Activated CD8-positive, alpha-beta memory T cell treated with anti-CD3 and anti-CD28 coated beads for 1 hour (primary cell): Measurements from ENCODE around the gene HIF1A.
"Not testable (repeated sequence)": the region's sequence is repeated elsewhere in the genome, so short reads cannot be mapped to it uniquely, and the experiment has no call there.

Experiments
- DNase-seq, 2 donors: peaks; one replicate each; pipeline ENCODE4 v3.0.0-alpha.2; 2020; ENCODE audit warnings: low read depth in 1 of 2; ENCODE audit errors: extremely low read depth in 1 of 2

HIF1A gene

GRCh38 chr14:61706096-61706690 is 10.9 kb downstream of the HIF1A start:
- DNase-seq, result no peak

- DNase-seq, result not testable (repeated sequence)
Measured at GRCh38 chr14:61707774-61708173, 12.5 kb downstream of the HIF1A start.

DNA sequence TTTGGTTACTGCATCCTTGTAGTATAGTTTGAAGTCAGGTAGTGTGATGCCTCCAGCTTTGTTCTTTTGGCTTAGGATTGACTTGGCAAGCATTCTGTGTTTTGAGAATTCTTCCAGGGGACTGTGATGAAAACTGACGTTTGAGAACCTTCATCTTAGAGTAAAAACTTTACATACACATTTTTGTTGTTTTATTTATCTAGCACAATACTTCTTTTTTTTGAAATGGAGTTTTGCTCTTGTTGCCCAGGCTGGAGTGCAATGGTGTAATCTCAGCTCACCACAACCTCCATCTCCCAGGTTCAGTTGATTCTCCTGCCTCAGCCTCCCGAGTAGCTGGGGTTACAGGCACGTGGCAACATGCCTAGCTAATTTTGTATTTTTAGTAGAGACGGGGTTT is 13.4 kb downstream of the HIF1A start:
- not testable (repeated sequence) for DNase-seq

GRCh38 chr14:61710853-61711817 is 15.8 kb downstream of the HIF1A start:
- DNase-seq, result no peak

- DNase-seq, result no peak
Measured at GRCh38 chr14:61712137-61712536, 16.8 kb downstream of the HIF1A start.

DNA sequence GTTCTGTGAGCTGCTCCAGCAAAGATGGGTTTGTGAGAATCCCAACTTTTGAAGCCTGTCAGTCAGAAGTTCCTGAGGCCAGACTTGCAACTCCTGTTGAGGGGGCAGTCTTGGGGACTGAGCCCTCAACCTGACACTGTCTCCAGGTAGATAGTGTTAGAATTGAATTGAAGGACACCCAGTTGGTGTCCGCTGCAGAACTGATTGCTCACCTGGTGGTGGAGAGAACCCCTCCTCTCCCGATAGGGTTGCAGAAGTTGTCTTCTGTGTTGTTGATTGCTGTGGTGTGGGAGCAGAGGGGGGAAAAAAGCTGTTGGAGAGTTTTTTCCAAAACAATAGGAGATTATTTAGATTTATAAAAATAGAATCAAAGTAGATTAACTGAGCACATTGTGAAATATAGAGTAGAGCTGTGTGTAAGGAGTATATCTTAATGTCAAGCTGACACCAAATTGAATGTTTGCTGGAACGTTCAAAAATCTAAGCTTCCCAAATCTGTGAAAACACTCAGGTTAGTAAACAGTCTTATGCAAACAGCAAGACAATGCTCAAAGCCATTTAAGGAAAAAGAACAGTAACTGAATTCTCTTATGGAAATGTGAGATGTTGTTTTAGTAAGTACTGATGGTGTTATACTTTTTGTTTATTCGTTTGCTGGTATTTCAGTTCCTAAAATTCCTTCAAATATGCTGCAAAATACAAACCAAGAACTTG is 18.6 kb downstream of the HIF1A start:
- no peak for DNase-seq

- DNase-seq, result no peak
Measured at GRCh38 chr14:61716956-61717355, 21.6 kb downstream of the HIF1A start.

GRCh38 chr14:61718039-61718438 is 22.7 kb downstream of the HIF1A start:
- no peak for DNase-seq

DNA sequence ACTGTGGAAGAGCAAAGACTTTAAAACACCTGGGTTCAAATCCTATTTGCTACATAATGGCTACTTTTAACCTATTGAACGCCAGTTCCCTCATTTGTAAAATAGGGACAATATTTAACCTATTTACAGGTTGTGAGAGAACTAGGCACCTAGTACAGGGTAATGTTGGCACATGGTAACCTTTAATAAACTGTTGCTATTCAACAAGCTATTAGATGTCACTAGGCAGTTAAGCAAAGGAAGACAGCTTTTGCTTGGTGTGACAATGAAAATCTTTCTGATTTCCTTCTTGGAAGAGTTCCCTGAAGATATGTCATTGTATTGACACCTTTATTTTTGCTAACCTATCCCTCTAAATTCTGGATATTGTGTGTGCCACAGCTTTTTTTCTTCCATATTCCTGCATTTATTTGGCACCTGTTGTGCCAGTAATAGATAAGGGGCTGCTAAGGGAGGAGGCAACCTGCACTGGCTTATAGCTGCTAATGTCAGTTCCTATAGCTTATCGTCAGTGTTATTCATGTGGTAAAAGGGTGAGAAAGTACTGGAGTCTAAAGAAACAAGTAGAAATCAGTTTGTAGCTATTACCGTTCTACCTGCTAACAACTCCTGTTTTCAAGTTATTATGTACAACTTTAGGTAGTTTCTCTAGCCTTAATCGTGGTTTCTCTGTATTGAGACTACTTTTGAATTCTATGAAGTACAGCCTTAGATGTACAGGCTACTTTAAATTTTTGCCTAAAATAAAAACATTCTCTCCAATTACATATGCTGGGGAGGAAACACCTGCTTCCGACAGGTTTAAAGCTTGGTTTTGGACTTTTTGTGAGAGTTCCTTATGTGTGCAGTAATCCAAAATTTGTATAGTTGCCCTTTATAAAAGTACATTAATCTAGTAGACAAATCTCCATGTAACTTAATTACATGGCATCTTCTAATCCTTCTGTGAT is 24.3 kb downstream of the HIF1A start:
- no peak for DNase-seq

- DNase-seq, result no peak
Measured at GRCh38 chr14:61720294-61720661, 25.0 kb downstream of the HIF1A start.

DNA sequence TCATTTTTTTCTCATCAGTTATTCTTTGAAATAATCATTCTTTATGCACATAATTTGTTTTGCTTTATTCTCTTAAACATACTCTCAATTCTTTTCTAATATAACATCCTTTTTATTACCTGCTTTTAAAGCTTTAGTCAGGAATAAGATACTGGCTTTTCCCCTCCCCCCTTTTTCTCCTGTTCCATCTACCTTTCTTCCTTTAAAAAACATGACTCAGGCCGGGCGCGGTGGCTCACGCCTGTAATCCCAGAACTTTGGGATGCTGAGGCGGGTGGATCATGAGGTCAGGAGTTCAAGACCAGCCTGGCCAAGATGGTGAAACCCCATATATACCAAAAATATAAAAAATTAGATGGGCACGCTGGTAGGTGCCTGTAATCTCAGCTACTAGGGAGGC is 25.4 kb downstream of the HIF1A start:
- no peak for DNase-seq

- no peak for DNase-seq
Measured at GRCh38 chr14:61724133-61724532, 28.8 kb downstream of the HIF1A start.

DNA sequence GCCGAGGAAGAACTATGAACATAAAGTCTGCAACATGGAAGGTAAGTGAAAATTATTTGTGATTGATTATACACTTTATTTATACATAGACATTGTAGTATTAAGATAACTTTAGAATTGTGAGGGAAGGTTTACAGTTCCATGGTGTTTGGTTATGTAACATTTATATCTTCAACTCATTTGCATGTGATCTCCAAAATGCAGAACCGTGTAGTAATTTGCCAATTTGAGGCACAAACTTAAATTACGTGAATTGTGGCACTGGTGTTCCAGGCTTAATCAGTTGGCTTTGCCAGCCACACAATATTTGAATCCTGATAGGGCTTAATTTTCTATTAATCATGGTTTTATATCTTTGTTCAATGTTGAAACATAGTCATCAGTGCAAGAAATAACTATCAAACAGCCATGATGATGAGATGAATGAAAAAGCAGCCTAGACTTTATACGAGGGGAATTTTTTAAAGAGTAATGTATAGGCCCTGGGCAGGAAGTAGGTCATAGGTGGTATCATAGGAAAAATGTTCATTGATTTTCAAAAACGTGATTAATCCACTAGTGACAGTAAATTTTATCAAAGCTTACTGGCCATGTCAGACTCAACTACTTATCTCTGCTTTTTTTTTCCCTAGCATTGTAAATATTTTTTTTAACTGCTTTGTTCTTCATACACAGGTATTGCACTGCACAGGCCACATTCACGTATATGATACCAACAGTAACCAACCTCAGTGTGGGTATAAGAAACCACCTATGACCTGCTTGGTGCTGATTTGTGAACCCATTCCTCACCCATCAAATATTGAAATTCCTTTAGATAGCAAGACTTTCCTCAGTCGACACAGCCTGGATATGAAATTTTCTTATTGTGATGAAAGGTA is 31.7 kb downstream of the HIF1A start:
- DNase-seq, result no peak

- DNase-seq, result no peak
Measured at GRCh38 chr14:61730756-61731373, 35.6 kb downstream of the HIF1A start.

DNA sequence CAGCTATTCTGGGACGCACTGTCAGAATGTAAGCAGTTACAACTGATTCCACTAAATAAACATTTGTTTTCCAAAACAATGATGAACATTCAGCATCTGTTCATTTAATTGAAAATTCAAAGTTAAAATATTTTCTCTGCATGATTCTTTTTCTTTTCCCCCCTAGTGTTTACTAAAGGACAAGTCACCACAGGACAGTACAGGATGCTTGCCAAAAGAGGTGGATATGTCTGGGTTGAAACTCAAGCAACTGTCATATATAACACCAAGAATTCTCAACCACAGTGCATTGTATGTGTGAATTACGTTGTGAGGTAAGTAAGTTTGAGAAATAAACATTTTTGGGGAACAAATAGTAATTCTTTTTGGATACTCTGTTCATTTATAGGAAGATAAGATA is 38.7 kb downstream of the HIF1A start:
- DNase-seq, result no peak

GRCh38 chr14:61736751-61737150 is 41.4 kb downstream of the HIF1A start:
- no peak for DNase-seq

DNA sequence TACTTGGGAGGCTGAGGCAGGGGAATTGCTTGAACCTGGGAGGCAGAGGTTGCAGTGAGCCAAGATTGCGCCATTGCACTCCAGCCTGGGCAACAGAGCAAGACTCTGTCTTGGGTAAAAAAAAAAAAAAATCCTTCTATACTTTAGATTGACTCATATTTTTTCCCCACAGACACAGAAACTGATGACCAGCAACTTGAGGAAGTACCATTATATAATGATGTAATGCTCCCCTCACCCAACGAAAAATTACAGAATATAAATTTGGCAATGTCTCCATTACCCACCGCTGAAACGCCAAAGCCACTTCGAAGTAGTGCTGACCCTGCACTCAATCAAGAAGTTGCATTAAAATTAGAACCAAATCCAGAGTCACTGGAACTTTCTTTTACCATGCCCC is 42.6 kb downstream of the HIF1A start:
- DNase-seq, result no peak

GRCh38 chr14:61739133-61739532 is 43.8 kb downstream of the HIF1A start:
- DNase-seq, result no peak

DNA sequence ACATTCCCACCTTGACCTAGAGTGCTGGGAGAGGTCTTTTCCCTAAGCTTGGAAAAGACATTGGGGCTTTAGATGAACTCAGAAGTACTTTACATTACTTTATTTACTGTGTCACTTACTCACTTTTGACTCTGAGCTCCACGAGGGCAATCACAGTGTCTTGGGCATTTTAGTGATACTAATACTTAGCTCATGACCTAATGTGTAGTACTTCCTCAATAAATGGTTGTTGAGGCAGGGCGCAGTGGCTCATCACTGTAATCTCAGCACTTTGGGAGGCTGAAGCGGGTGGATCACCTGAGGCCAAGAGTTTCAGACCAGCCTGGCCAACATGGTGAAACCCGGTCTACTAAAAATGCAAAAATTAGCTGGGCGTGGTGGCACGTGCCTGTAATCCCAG is 47.1 kb downstream of the HIF1A start:
- no peak for DNase-seq
